GM12878 (cell line): ENCODE measurements around the gene DNMT3A. TPM values are rescaled to one million over a fixed set of nuclear protein-coding genes. Genes with fewer than 3 reads are reported as not detected.

Experiments used
- ATAC-seq: fragments of 200-7000 bp; cut with Tn5 transposase; 3 replicates; pipeline ENCODE4 v1.9.1; 2020; ENCODE audit warnings: mild to moderate bottlenecking, moderate library complexity
- BruUV-seq: library from RNA; stranded (reverse); fragments of 400-500 nt; replicated peaks from 2 replicates; lab custom pipeline; 2021; lab: Mats Ljungman, UMichigan
- CTCF ChIA-PET: fragments of 300-600 bp; sonication (Branson Sonifier 250); formaldehyde crosslinking; extraction: SDS; loops from one replicate; lab custom pipeline; 2021; ENCODE audit warnings: inconsistent platforms; lab: Yijun Ruan, JAX
- POLR2A ChIA-PET: fragments of 350-600 bp; formaldehyde crosslinking; extraction: SDS; loops from one replicate; lab custom pipeline; 2021; ENCODE audit warnings: inconsistent platforms; lab: Charles Lee
- RAD21 ChIA-PET: fragments of 300-600 bp; sonication (Branson Sonifier 250); formaldehyde crosslinking; loops from one replicate; lab custom pipeline; 2023; ENCODE audit warnings: antibody characterized with exemption; ENCODE audit not compliant: unreplicated experiment; lab: Charles Lee
- SMC1A ChIA-PET: fragments of 300-600 bp; sonication (Branson Sonifier 250); formaldehyde crosslinking; loops from one replicate; lab custom pipeline; 2023; ENCODE audit not compliant: unreplicated experiment, uncharacterized antibody; lab: Charles Lee
- DNase-seq: peaks from one replicate; pipeline ENCODE4 v3.0.0-alpha.2; 2011; ENCODE audit warnings: low read depth, low spot score
- FAIRE-seq: peaks from 3 replicates; lab custom pipeline; 2011; peaks lifted over from hg19 to GRCh38; lab: Jason Lieb, UNC
- H2AFZ ChIP-seq: 2 replicates; pipeline ENCODE4 v1.6.0; 2011; ENCODE audit warnings: low read depth, low read length, control low read depth; ENCODE audit not compliant: control insufficient read depth
- H3K27ac ChIP-seq: 2 replicates; pipeline ENCODE4 v1.5.1; 2011; ENCODE audit warnings: control low read depth; ENCODE audit not compliant: control insufficient read depth, insufficient read depth
- H3K27me3 ChIP-seq, 2 experiments: replicated peaks in 1 of 2; 2 replicates each; pipeline versions ENCODE4 v1.6.0 to v1.6.1; 2011; ENCODE audit warnings: low read length in 1 of 2; ENCODE audit not compliant: control insufficient read depth in 2 of 2, insufficient read depth in 2 of 2
- H3K36me3 ChIP-seq, 2 experiments: 2 replicates each; pipeline ENCODE4 v1.5.1; 2011; ENCODE audit warnings: low read length in 1 of 2; ENCODE audit not compliant: control insufficient read depth in 2 of 2, insufficient read depth in 2 of 2
- H3K4me1 ChIP-seq: 2 replicates; pipeline ENCODE4 v1.6.1; 2011; ENCODE audit warnings: mild to moderate bottlenecking, low read length, moderate library complexity, mixed read lengths; ENCODE audit not compliant: control insufficient read depth, insufficient read depth
- H3K4me2 ChIP-seq: 2 replicates; pipeline ENCODE4 v1.6.0; 2011; ENCODE audit warnings: control low read depth; ENCODE audit not compliant: control insufficient read depth, insufficient read depth
- H3K4me3 ChIP-seq: fragments of 200-600 bp; sonication (generic); 2 replicates; pipeline ENCODE4 v1.5.1; 2016
- H3K79me2 ChIP-seq: 2 replicates; pipeline ENCODE4 v1.6.0; 2011; ENCODE audit warnings: low read length; ENCODE audit not compliant: control insufficient read depth, insufficient read depth
- H3K9ac ChIP-seq: 2 replicates; pipeline ENCODE4 v1.8.0; 2011; ENCODE audit warnings: low read length, control low read depth, mixed read lengths; ENCODE audit not compliant: control insufficient read depth, insufficient read depth
- H3K9me3 ChIP-seq: replicated peaks from 3 replicates; pipeline ENCODE4 v1.5.1; 2011; ENCODE audit warnings: mild to moderate bottlenecking, low read length; ENCODE audit not compliant: control insufficient read depth, insufficient read depth
- H4K20me1 ChIP-seq: 2 replicates; pipeline ENCODE4 v1.6.0; 2011; ENCODE audit not compliant: control insufficient read depth, insufficient read depth
- CBFB ChIP-seq: IDR thresholded peaks from 2 replicates; pipeline ENCODE4 v1.6.1; 2016; ENCODE audit warnings: antibody characterized with exemption, low read depth
- CREB1 ChIP-seq: IDR thresholded peaks from 2 replicates; pipeline ENCODE4 v1.6.1; 2012; ENCODE audit warnings: low read depth, mild to moderate bottlenecking, inconsistent platforms
- CUX1 ChIP-seq: IDR thresholded peaks from 2 replicates; pipeline ENCODE4 v1.6.1; 2012; ENCODE audit warnings: improper control_type of control experiment, low read depth, low read length; ENCODE audit not compliant: insufficient replicate concordance
- NFYB ChIP-seq: IDR thresholded peaks from 2 replicates; pipeline ENCODE4 v1.6.1; 2011; ENCODE audit warnings: low read depth, mild to moderate bottlenecking, low read length, improper control_type of control experiment, moderate library complexity; ENCODE audit not compliant: insufficient read depth
- ZNF592 ChIP-seq: fragments of 450-650 bp; IDR thresholded peaks from 2 replicates; pipeline ENCODE4 v1.6.1; 2017; ENCODE audit warnings: mild to moderate bottlenecking, moderate library complexity
- WGBS: methylation state at CpG from one replicate; pipeline ENCODE4 v1.1.6; 2016; ENCODE audit warnings: low lambda C conversion rate; ENCODE audit not compliant: insufficient replicate concordance, insufficient coverage; ENCODE audit errors: missing lambda C conversion rate; 5-methylcytosine and 5-hydroxymethylcytosine counted together
- in situ Hi-C: fragments of 300-500 bp; cut with MboI; formaldehyde crosslinking; loops from 9 replicates; pipeline ENCODE4 v1.14.3; 2018; ENCODE audit warnings: mixed read lengths
- intact Hi-C: fragments of 100-400 bp; cut with micrococcal nuclease; formaldehyde crosslinking; loops from one replicate; pipeline ENCODE4 v1.14.2; 2022; ENCODE audit not compliant: unreplicated experiment
- polyA plus RNA-seq, 11 experiments: library from polyadenylated mRNA; depleted of rRNA in 4 of 11; unstranded in 6 of 11; stranded (reverse) in 5 of 11; fragments of >200 nt; fragmentation: Nextera tagmentation in 4 of 11; fragmentation: Illumina TruSeq in 1 of 11; extraction: Ambion mirVana in 4 of 11; extraction: Trizol in 1 of 11; gene quantifications; 1 replicate in 1 of 11; 2 replicates in 10 of 11; pipeline versions ENCODE4 v1.2.1 to v1.2.3, GENCODE V29; 2011 to 2016; ENCODE audit warnings: inconsistent platforms in 2 of 11, missing spikeins in 2 of 11, low read depth in 1 of 11
- total RNA-seq, 4 experiments: library from RNA; depleted of rRNA in 3 of 4; stranded (reverse); fragments of >200 nt in 3 of 4; fragmentation: Illumina TruSeq in 1 of 4; extraction: Trizol in 1 of 4; gene quantifications; 2 replicates each; pipeline versions ENCODE4 v1.2.1 to v1.2.3, GENCODE V29; 2013 to 2021

The DNMT3A gene
- total and polyA plus RNA-seq, 10 of the 15 experiments (the other 5 are each of a cell fraction or from before 2014, with no cell fraction given): 7.4 to 51.6 (median 17.4) TPM

- ATAC-seq (no peak), DNase-seq (no peak), FAIRE-seq (no peak)
- Histone ChIP-seq H3K27me3 (no peaks in the 10 kb centered on the region), H3K9ac (no peak overlapping the region), H3K36me3 (peaks cover 3 to 5% of the 10 kb centered on the region in 2 experiments; a peak in 3 of 4 replicates), H3K9me3 (peaks cover 7% of the 10 kb centered on the region; the same call in 2 of the 3 replicates), H3K4me1 (peaks cover 23% of the 10 kb centered on the region), H2AFZ (no peak overlapping the region), H3K27ac (no peak overlapping the region), H3K4me3 (no peak overlapping the region), H3K4me2 (no peak overlapping the region), H4K20me1 (no peaks in the 10 kb centered on the region), H3K79me2 (peaks cover 2% of the 10 kb centered on the region)
- ChIA-PET SMC1A (interaction anchor here (4.3 kb wide), 1 partner anchor 13 kb away, joined by 19 read pairs; no protein-coding TSS in a partner anchor), RAD21 (interaction anchor here (1.7 kb wide), 1 partner anchor 44 kb away, joined by 4 read pairs; no protein-coding TSS in a partner anchor), POLR2A (no interaction called here), CTCF (interaction anchor here (1.2 kb wide), 1 partner anchor 244 kb away, joined by 3 read pairs; no protein-coding TSS in a partner anchor)
- 56% methylated on average over 7 of the region's 9 CpGs for WGBS
- TF ChIP-seq NFYB (no peak), CREB1 (0 out of 2 replicates have a peak, but pooled peaks have one; percentile 27)
- intact Hi-C loops: no loop called here
- in situ Hi-C loops: no loop called here
- no TSS peak for BruUV-seq
Observed at GRCh38 chr2:25322312-25322711, 19.4 kb downstream of the DNMT3A start.

GRCh38 chr2:25320077-25320476 is 21.6 kb downstream of the DNMT3A start:
- intact Hi-C loops: no loop called here
- Histone ChIP-seq H3K27ac (0 out of 2 replicates have a peak overlapping the region, but pooled peaks have one; percentile 40), H2AFZ (no peak overlapping the region), H3K4me1 (peaks cover 38% of the 10 kb centered on the region), H3K4me3 (no peak overlapping the region), H3K36me3 (no peaks in the 10 kb centered on the region), H3K9me3 (no peaks in the 10 kb centered on the region), H3K27me3 (no peaks in the 10 kb centered on the region), H3K4me2 (peak overlapping the region; percentile 28; the same call in 1 of the 2 replicates), H3K79me2 (peaks cover 9% of the 10 kb centered on the region), H4K20me1 (no peaks in the 10 kb centered on the region), H3K9ac (no peak overlapping the region)
- POLR2A ChIA-PET: interaction anchor here (0.7 kb wide), 1 partner anchor 8 kb away, joined by 4 read pairs; no protein-coding TSS in a partner anchor
- no TSS peak for BruUV-seq
- DNase-seq (no peak), FAIRE-seq (peak; percentile 61), ATAC-seq (peak; percentile 87)
- 5% methylated on average over 3 of the region's 3 CpGs for WGBS
- SMC1A ChIA-PET: interaction anchor here (0.6 kb wide), 1 partner anchor 185 kb away, joined by 4 read pairs; no protein-coding TSS in a partner anchor
- in situ Hi-C loops: no loop called here
- RAD21 ChIA-PET: interaction anchor here (0.7 to 1.0 kb wide), 3 partner anchors 14 to 287 kb away, joined by 3 to 7 read pairs (median 3); no protein-coding TSS in a partner anchor
- CTCF ChIA-PET: interaction anchor here (0.9 to 1.0 kb wide), 2 partner anchors 11 to 18 kb away, joined by 3 read pairs; no protein-coding TSS in a partner anchor
- TF ChIP-seq ZNF592 (no peak), CUX1 (peak; percentile 42), CBFB (0 out of 2 replicates have a peak, but pooled peaks have one; percentile 23)
